Epithelial cell of umbilical artery (primary cell): ENCODE data around the gene RPS14. TPM values are rescaled to one million over a fixed set of nuclear protein-coding genes. Genes with fewer than 3 reads are reported as not detected.

ENCODE experiments used
- total RNA-seq: library from RNA; depleted of rRNA; stranded (reverse); fragments of >200 nt; gene quantifications from 2 replicates; pipeline ENCODE4 v1.2.3, GENCODE V29; 2014

Gene RPS14
- total RNA-seq, result 3,653 and 4,782 TPM in 2 replicates

GRCh38 chr5:150449517-150450339, at the start of gene RPS14:
RPS14 (minus strand) TSS chr5:150449739; CDS start chr5:150447733, 2,006 bp downstream.

DNA sequence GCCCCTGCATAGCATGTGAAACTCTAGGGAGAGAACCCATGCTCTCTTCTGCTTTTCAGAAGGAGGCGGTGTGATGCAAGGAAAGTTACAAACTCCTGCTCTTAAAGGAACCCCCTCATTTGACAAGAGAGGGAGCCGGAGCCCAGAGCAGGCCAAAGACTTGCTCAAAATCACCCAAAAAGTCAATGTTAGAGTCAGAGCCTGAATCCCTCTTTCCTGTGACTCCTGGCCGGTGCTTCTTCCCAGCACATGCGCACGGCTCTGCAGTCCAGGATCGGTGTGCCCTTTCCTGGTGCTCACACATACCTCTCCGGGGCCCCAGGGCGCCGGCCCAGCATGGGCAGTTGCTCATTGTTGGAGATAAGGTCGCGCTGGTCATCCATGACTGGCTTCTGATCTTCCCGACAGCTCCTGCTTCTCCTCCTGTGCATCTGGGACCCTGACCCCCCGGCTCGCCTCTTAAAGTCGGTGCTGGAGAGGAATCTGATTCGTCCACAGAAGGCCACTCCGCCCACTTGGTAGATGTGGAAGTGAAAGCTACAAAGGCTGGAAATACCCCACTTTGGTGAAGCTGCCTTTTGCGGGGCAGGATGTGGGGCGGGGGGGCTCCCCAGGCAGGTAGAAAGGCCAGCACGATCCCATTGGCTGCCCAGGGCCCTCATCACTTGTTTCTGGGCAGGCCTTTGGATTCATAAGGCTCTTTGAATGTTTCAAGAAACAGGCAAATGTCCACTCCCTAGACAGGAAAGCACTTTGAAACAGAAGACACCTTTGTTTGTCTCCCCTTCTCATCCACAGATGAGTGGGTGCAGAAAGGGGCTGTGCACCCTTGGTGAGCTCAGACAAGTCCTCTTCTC, 37.0 kb downstream of the RPS14 start, which contains the start of gene CD74:
Gene CD74, minus strand, starts transcription at position 592 of the 857 bp plus-strand sequence. Its CDS starts 161 bp downstream, at position 431.

Other genes with a start within 250 kb of the RPS14 start
- gene CAMK2A, start 160.0 kb downstream of the RPS14 start, total RNA-seq, result under 0.01 TPM in 1 of 2 replicates, not detected in the other
- under 0.01 and 0.30 TPM in 2 replicates for gene ARSI, start 146.8 kb downstream of the RPS14 start, total RNA-seq
- gene TCOF1, start 92.0 kb downstream of the RPS14 start, total RNA-seq, result 17.9 and 21.1 TPM in 2 replicates
- gene CD74, start 36.8 kb downstream of the RPS14 start, total RNA-seq, result 0.65 and 1.2 TPM in 2 replicates
- gene NDST1, start 58.4 kb upstream of the RPS14 start, total RNA-seq, result 23.1 and 23.4 TPM in 2 replicates
- 6.2 and 10.2 TPM in 2 replicates for gene SYNPO, start 190.9 kb upstream of the RPS14 start, total RNA-seq
- under 0.01 and 0.61 TPM in 2 replicates for gene MYOZ3, start 211.5 kb upstream of the RPS14 start, total RNA-seq